ENCODE data around the gene TBC1D22B. TPM values are rescaled to one million over a fixed set of nuclear protein-coding genes. Genes with fewer than 3 reads are reported as not detected.

TBC1D22B gene
- total and polyA plus RNA-seq, 12 donors, result 7.4 to 21.9 (median 15.7) TPM

GRCh38 chr6:37269105-37269504 lies 11.5 kb downstream of the TBC1D22B start:
- no peaks in the 10 kb centered on the region for H3K27me3 ChIP-seq
- TF ChIP-seq POLR2A (IDR thresholded peaks at IDR 0.05) (no peak), CTCF (IDR thresholded peaks at IDR 0.05) (no peak)
- H3K4me3 ChIP-seq, result no peak overlapping the region
- no peaks in the 10 kb centered on the region for H3K9me3 ChIP-seq (replicated peaks in 1 of 3)
- intact Hi-C loops (cut with DNase I), result no loop called here
- H3K4me1 ChIP-seq (replicated peaks in 1 of 2), result peaks cover 8 to 13% of the 10 kb centered on the region in 2 donors
- WGBS, 4 donors, result 81 to 94% (median 84%) methylated on average over 2 of the region's 2 CpGs
- H3K36me3 ChIP-seq (replicated peaks in 1 of 2), result no peaks in the 10 kb centered on the region
- H3K27ac ChIP-seq, result no peak overlapping the region
- DNase-seq, result no peak

GRCh38 chr6:37272834-37273566 lies 15.4 kb downstream of the TBC1D22B start:
- Histone ChIP-seq H3K4me1 (replicated peaks in 1 of 2) (peaks cover 7 to 8% of the 10 kb centered on the region in 2 donors), H3K36me3 (replicated peaks in 1 of 2) (no peaks in the 10 kb centered on the region)
- intact Hi-C loops (cut with DNase I), result no loop called here

GRCh38 chr6:37273690-37274089 lies 16.1 kb downstream of the TBC1D22B start:
- no peaks in the 10 kb centered on the region for H3K9me3 ChIP-seq (replicated peaks in 1 of 3)
- H3K4me3 ChIP-seq, result no peak overlapping the region
- WGBS, 4 donors, result 76 to 80% (median 78%) methylated on average over 3 of the region's 3 CpGs
- no peak overlapping the region for H3K27ac ChIP-seq
- intact Hi-C loops (cut with DNase I), result no loop called here
- H3K4me1 ChIP-seq (replicated peaks in 1 of 2), result peaks cover 7 to 8% of the 10 kb centered on the region in 2 donors
- H3K27me3 ChIP-seq, result no peaks in the 10 kb centered on the region
- TF ChIP-seq CTCF (IDR thresholded peaks at IDR 0.05), result no peak
- TF ChIP-seq POLR2A (IDR thresholded peaks at IDR 0.05), result no peak
- no peaks in the 10 kb centered on the region for H3K36me3 ChIP-seq (replicated peaks in 1 of 2)
- DNase-seq, result no peak

More at GRCh38 chr6:37272834-37273566, 15.4 kb downstream of the TBC1D22B start:
- Histone ChIP-seq H3K4me3 (no peak overlapping the region), H3K9me3 (replicated peaks in 1 of 3) (no peaks in the 10 kb centered on the region), H3K27ac (no peak overlapping the region), H3K27me3 (no peaks in the 10 kb centered on the region)
- no peak for DNase-seq
- TF ChIP-seq CTCF (IDR thresholded peaks at IDR 0.05) (no peak), POLR2A (IDR thresholded peaks at IDR 0.05) (no peak)
- WGBS, 4 donors, result 80 to 83% (median 81%) methylated on average over 8 of the region's 8 CpGs

- Histone ChIP-seq H3K4me3 (no peak overlapping the region), H3K9me3 (replicated peaks in 1 of 3) (no peaks in the 10 kb centered on the region)
These were observed 17.8 kb downstream of the TBC1D22B start for GRCh38 chr6:37275350-37275749.

More at GRCh38 chr6:37275350-37275749, 17.8 kb downstream of the TBC1D22B start:
- DNase-seq, result no peak
- peaks cover 8 to 13% of the 10 kb centered on the region in 2 donors for H3K4me1 ChIP-seq (replicated peaks in 1 of 2)
- H3K27ac ChIP-seq, result no peak overlapping the region
- intact Hi-C loops (cut with DNase I), result no loop called here
- no peaks in the 10 kb centered on the region for H3K27me3 ChIP-seq
- TF ChIP-seq CTCF (IDR thresholded peaks at IDR 0.05), result no peak
- no peak for TF ChIP-seq POLR2A (IDR thresholded peaks at IDR 0.05)
- 31 to 41% (median 33%) methylated on average over 1 of the region's 1 CpG for WGBS, 4 donors
- no peaks in the 10 kb centered on the region for H3K36me3 ChIP-seq (replicated peaks in 1 of 2)
